HepG2 (cell line): Measurements from ENCODE around the gene FMOD. TPM values are rescaled to one million over a fixed set of nuclear protein-coding genes. Genes with fewer than 3 reads are reported as not detected.

Experiments
- BHLHE40 ChIP-seq: IDR thresholded peaks from 2 replicates; pipeline ENCODE4 v1.6.1; 2011; ENCODE audit warnings: low read length, improper control_type of control experiment
- BORCS8-MEF2B ChIP-seq: sonication (generic); formaldehyde crosslinking; IDR thresholded peaks from 2 replicates; pipeline ENCODE4 v1.8.0; 2022; ENCODE audit warnings: mild to moderate bottlenecking, missing genetic modification reagents
- CENPT ChIP-seq: sonication (generic); formaldehyde crosslinking; IDR thresholded peaks from 2 replicates; pipeline ENCODE4 v1.8.0; 2022; ENCODE audit warnings: low read depth, mild to moderate bottlenecking, moderate library complexity, missing genetic modification reagents
- KAT8 ChIP-seq: IDR thresholded peaks from 2 replicates; pipeline ENCODE4 v1.6.1; 2016; ENCODE audit warnings: missing genetic modification reagents, missing compliant biosample characterization
- MXD4 ChIP-seq: IDR thresholded peaks from 2 replicates; pipeline ENCODE4 v1.6.1; 2016; ENCODE audit warnings: mild to moderate bottlenecking, missing biosample characterization, missing genetic modification reagents
- NAIF1 ChIP-seq: sonication (generic); formaldehyde crosslinking; IDR thresholded peaks from 2 replicates; pipeline ENCODE4 v1.5.0; 2020; ENCODE audit warnings: mild to moderate bottlenecking, missing genetic modification reagents, borderline replicate concordance
- NFIB ChIP-seq: sonication (generic); formaldehyde crosslinking; IDR thresholded peaks from 2 replicates; pipeline ENCODE4 v1.9.0; 2021; ENCODE audit warnings: missing genetic modification reagents, mild to moderate bottlenecking, borderline replicate concordance
- PRMT3 ChIP-seq: sonication (generic); formaldehyde crosslinking; IDR thresholded peaks from 2 replicates; pipeline ENCODE4 v1.8.1; 2022; ENCODE audit warnings: low read depth, mild to moderate bottlenecking, moderate library complexity, missing genetic modification reagents, borderline replicate concordance
- SMYD3 ChIP-seq: sonication (generic); formaldehyde crosslinking; IDR thresholded peaks from 2 replicates; pipeline ENCODE4 v1.8.1; 2023; ENCODE audit warnings: mild to moderate bottlenecking, missing genetic modification reagents
- SNRNP70 ChIP-seq: fragments of 200-400 bp; formaldehyde crosslinking; IDR thresholded peaks from 2 replicates; pipeline ENCODE4 v1.6.1; 2017; ENCODE audit warnings: mild to moderate bottlenecking, low read depth, low read length, moderate library complexity
- TCF7 ChIP-seq: sonication (generic); IDR thresholded peaks from 2 replicates; pipeline ENCODE4 v1.6.1; 2016; ENCODE audit warnings: antibody characterized with exemption, low read depth
- YEATS2 ChIP-seq: sonication (generic); formaldehyde crosslinking; IDR thresholded peaks from 2 replicates; pipeline ENCODE4 v1.4.0; 2020; ENCODE audit warnings: missing genetic modification reagents, borderline replicate concordance
- ZNF547 ChIP-seq: sonication (generic); formaldehyde crosslinking; IDR thresholded peaks from 2 replicates; pipeline ENCODE4 v1.5.1; 2020; ENCODE audit warnings: mild to moderate bottlenecking, missing genetic modification reagents
- ZSCAN31 ChIP-seq: sonication (generic); formaldehyde crosslinking; IDR thresholded peaks from 2 replicates; pipeline ENCODE4 v1.5.0; 2020; ENCODE audit warnings: low read depth, mild to moderate bottlenecking, missing genetic modification reagents
- polyA plus RNA-seq, 8 experiments: library from polyadenylated mRNA; depleted of rRNA in 3 of 8; stranded (reverse) in 7 of 8; unstranded in 1 of 8; fragments of >200 nt; fragmentation: Illumina TruSeq in 4 of 8; extraction: Trizol in 4 of 8; gene quantifications; 2 replicates each; pipeline versions ENCODE4 v1.2.1 to v1.2.3, GENCODE V29; 2011 to 2016; ENCODE audit warnings: low read depth in 4 of 8, missing spikeins in 1 of 8, mixed read lengths in 1 of 8; ENCODE audit not compliant: insufficient read depth in 1 of 8
- total RNA-seq, 5 experiments: library from RNA; depleted of rRNA; stranded (reverse); fragments of >200 nt; fragmentation: Illumina TruSeq; extraction: Trizol; gene quantifications; 2 replicates each; pipeline ENCODE4 v1.2.3, GENCODE V29; 2016; ENCODE audit warnings: low read depth in 1 of 5
- TF ChIP-seq, protein P1 (sequence below): sonication (generic); formaldehyde crosslinking; IDR thresholded peaks from 2 replicates; pipeline ENCODE4 v1.5.0; 2020; ENCODE audit warnings: mild to moderate bottlenecking, missing genetic modification reagents, moderate library complexity
- TF ChIP-seq, protein P2 (sequence below): fragments of 450-650 bp; IDR thresholded peaks from 2 replicates; pipeline ENCODE4 v1.6.1; 2017; ENCODE audit warnings: mild to moderate bottlenecking
- TF ChIP-seq, protein P3 (sequence below): sonication (generic); formaldehyde crosslinking; IDR thresholded peaks from 2 replicates; pipeline ENCODE4 v1.5.1; 2020; ENCODE audit warnings: mild to moderate bottlenecking, missing genetic modification reagents, moderate library complexity
- TF ChIP-seq, protein P4 (sequence below): sonication (generic); formaldehyde crosslinking; IDR thresholded peaks from 2 replicates; pipeline ENCODE4 v1.8.1; 2023; ENCODE audit warnings: mild to moderate bottlenecking, inconsistent platforms, moderate library complexity, missing genetic modification reagents, borderline replicate concordance

FMOD gene
- total and polyA plus RNA-seq, 2 of the 13 experiments (the other 11 are each of a cell fraction or from before 2014, with no cell fraction given), result 0.08 TPM; not detected in 1

DNA sequence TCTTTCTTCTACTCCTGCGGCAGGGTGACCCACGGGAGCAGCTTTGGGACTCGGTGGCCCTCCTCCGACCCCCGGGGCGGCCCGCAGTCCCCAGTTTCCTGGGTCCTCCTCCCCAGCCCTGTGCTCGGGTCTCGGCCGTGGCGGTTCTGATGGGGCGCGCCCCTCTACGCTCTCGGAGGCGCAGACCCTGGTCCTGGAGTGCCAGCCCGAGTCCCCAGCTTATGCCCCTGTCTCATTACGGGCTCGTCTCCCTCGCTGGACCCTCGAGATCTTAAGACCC lies 45.2 kb downstream of the FMOD start (continued):
- TF ChIP-seq, protein P1, sequence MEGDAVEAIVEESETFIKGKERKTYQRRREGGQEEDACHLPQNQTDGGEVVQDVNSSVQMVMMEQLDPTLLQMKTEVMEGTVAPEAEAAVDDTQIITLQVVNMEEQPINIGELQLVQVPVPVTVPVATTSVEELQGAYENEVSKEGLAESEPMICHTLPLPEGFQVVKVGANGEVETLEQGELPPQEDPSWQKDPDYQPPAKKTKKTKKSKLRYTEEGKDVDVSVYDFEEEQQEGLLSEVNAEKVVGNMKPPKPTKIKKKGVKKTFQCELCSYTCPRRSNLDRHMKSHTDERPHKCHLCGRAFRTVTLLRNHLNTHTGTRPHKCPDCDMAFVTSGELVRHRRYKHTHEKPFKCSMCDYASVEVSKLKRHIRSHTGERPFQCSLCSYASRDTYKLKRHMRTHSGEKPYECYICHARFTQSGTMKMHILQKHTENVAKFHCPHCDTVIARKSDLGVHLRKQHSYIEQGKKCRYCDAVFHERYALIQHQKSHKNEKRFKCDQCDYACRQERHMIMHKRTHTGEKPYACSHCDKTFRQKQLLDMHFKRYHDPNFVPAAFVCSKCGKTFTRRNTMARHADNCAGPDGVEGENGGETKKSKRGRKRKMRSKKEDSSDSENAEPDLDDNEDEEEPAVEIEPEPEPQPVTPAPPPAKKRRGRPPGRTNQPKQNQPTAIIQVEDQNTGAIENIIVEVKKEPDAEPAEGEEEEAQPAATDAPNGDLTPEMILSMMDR (CRISPR knock-in tag), result no peak
- TF ChIP-seq ZNF547 (peak; percentile 28; the same call in 1 of the 2 replicates), NFIB (no peak), CENPT (CRISPR knock-in tag) (no peak), PRMT3 (CRISPR knock-in tag) (no peak), BORCS8-MEF2B (no peak), YEATS2 (CRISPR knock-in tag) (no peak), BHLHE40 (no peak), ZSCAN31 (CRISPR knock-in tag) (no peak), MXD4 (CRISPR knock-in tag) (0 out of 2 replicates have a peak, but pooled peaks have one; percentile 8), SNRNP70 (no peak), NAIF1 (CRISPR knock-in tag) (no peak), SMYD3 (no peak), KAT8 (CRISPR knock-in tag) (0 out of 2 replicates have a peak, but pooled peaks have one; percentile 7), TCF7 (no peak)
- TF ChIP-seq, protein P2, sequence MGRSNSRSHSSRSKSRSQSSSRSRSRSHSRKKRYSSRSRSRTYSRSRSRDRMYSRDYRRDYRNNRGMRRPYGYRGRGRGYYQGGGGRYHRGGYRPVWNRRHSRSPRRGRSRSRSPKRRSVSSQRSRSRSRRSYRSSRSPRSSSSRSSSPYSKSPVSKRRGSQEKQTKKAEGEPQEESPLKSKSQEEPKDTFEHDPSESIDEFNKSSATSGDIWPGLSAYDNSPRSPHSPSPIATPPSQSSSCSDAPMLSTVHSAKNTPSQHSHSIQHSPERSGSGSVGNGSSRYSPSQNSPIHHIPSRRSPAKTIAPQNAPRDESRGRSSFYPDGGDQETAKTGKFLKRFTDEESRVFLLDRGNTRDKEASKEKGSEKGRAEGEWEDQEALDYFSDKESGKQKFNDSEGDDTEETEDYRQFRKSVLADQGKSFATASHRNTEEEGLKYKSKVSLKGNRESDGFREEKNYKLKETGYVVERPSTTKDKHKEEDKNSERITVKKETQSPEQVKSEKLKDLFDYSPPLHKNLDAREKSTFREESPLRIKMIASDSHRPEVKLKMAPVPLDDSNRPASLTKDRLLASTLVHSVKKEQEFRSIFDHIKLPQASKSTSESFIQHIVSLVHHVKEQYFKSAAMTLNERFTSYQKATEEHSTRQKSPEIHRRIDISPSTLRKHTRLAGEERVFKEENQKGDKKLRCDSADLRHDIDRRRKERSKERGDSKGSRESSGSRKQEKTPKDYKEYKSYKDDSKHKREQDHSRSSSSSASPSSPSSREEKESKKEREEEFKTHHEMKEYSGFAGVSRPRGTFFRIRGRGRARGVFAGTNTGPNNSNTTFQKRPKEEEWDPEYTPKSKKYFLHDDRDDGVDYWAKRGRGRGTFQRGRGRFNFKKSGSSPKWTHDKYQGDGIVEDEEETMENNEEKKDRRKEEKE, result no peak
- TF ChIP-seq, protein P3, sequence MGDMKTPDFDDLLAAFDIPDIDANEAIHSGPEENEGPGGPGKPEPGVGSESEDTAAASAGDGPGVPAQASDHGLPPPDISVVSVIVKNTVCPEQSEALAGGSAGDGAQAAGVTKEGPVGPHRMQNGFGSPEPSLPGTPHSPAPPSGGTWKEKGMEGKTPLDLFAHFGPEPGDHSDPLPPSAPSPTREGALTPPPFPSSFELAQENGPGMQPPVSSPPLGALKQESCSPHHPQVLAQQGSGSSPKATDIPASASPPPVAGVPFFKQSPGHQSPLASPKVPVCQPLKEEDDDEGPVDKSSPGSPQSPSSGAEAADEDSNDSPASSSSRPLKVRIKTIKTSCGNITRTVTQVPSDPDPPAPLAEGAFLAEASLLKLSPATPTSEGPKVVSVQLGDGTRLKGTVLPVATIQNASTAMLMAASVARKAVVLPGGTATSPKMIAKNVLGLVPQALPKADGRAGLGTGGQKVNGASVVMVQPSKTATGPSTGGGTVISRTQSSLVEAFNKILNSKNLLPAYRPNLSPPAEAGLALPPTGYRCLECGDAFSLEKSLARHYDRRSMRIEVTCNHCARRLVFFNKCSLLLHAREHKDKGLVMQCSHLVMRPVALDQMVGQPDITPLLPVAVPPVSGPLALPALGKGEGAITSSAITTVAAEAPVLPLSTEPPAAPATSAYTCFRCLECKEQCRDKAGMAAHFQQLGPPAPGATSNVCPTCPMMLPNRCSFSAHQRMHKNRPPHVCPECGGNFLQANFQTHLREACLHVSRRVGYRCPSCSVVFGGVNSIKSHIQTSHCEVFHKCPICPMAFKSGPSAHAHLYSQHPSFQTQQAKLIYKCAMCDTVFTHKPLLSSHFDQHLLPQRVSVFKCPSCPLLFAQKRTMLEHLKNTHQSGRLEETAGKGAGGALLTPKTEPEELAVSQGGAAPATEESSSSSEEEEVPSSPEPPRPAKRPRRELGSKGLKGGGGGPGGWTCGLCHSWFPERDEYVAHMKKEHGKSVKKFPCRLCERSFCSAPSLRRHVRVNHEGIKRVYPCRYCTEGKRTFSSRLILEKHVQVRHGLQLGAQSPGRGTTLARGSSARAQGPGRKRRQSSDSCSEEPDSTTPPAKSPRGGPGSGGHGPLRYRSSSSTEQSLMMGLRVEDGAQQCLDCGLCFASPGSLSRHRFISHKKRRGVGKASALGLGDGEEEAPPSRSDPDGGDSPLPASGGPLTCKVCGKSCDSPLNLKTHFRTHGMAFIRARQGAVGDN (CRISPR knock-in tag), result peak; percentile 61
- TF ChIP-seq, protein P4, sequence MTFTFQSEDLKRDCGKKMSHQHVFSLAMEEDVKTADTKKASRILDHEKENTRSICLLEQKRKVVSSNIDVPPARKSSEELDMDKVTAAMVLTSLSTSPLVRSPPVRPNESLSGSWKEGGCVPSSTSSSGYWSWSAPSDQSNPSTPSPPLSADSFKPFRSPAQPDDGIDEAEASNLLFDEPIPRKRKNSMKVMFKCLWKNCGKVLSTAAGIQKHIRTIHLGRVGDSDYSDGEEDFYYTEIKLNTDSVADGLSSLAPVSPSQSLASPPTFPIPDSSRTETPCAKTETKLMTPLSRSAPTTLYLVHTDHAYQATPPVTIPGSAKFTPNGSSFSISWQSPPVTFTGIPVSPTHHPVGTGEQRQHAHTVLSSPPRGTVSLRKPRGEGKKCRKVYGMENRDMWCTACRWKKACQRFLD (CRISPR knock-in tag), result no peak
